K562 (cell line): ENCODE results near the gene SIDT2. TPM values are rescaled to one million over a fixed set of nuclear protein-coding genes. Genes with fewer than 3 reads are reported as not detected.

Experiments used
- ATF1 ChIP-seq, 2 experiments: fragments of 450-650 bp in 1 of 2; IDR thresholded peaks; 2 replicates each; pipeline ENCODE4 v1.6.1; 2016; ENCODE audit warnings: missing compliant biosample characterization in 1 of 2, missing genetic modification characterization in 1 of 2
- DPF2 ChIP-seq: fragments of 450-650 bp; IDR thresholded peaks from 2 replicates; pipeline ENCODE4 v1.6.1; 2016
- ETV1 ChIP-seq: fragments of 450-650 bp; conservative IDR thresholded peaks from 2 replicates; pipeline ENCODE4 v1.6.1; 2016; ENCODE audit warnings: missing genetic modification characterization, control low read depth, low read depth, missing compliant biosample characterization
- GATAD2B ChIP-seq: fragments of 450-650 bp; IDR thresholded peaks from 2 replicates; pipeline ENCODE4 v1.6.1; 2017; ENCODE audit warnings: mild to moderate bottlenecking, borderline replicate concordance
- HDAC8 ChIP-seq: fragments of 450-650 bp; IDR thresholded peaks from 2 replicates; pipeline ENCODE4 v1.6.1; 2016; ENCODE audit warnings: mild to moderate bottlenecking, missing genetic modification characterization, moderate library complexity, missing compliant biosample characterization
- NFIC ChIP-seq: fragments of 450-650 bp; IDR thresholded peaks from 2 replicates; pipeline ENCODE4 v1.6.1; 2017; ENCODE audit warnings: mild to moderate bottlenecking, inconsistent platforms
- NFIX ChIP-seq: fragments of 250-450 bp; sonication (Bioruptor Pico); IDR thresholded peaks from 2 replicates; pipeline ENCODE4 v1.4.0; 2020; ENCODE audit warnings: low read depth, mild to moderate bottlenecking, moderate library complexity
- RFX1 ChIP-seq: fragments of 450-650 bp; IDR thresholded peaks from 2 replicates; pipeline ENCODE4 v1.6.1; 2016; ENCODE audit warnings: mild to moderate bottlenecking, moderate library complexity
- SPI1 ChIP-seq: IDR thresholded peaks from 2 replicates; pipeline ENCODE4 v1.6.1; 2011; ENCODE audit warnings: low read depth, low read length, control low read depth, borderline replicate concordance
- ZBTB17 ChIP-seq: fragments of 450-650 bp; formaldehyde crosslinking; IDR thresholded peaks from 2 replicates; pipeline ENCODE4 v1.4.0; 2020; ENCODE audit warnings: mild to moderate bottlenecking
- ZFX ChIP-seq: sonication (generic); formaldehyde crosslinking; IDR thresholded peaks from 2 replicates; pipeline ENCODE4 v1.8.0; 2022; ENCODE audit warnings: mild to moderate bottlenecking, missing genetic modification reagents, moderate library complexity
- ZNF507 ChIP-seq: conservative IDR thresholded peaks from 2 replicates; pipeline ENCODE4 v1.6.1; 2017; ENCODE audit warnings: missing genetic modification characterization, missing compliant biosample characterization
- polyA plus RNA-seq, 8 experiments: library from polyadenylated mRNA; depleted of rRNA in 4 of 8; stranded (reverse) in 5 of 8; unstranded in 3 of 8; fragments of >200 nt; fragmentation: Nextera tagmentation in 2 of 8; fragmentation: Illumina TruSeq in 1 of 8; extraction: Ambion mirVana in 2 of 8; extraction: Trizol in 1 of 8; gene quantifications; 2 replicates each; pipeline versions ENCODE4 v1.2.1 to v1.2.3, GENCODE V29; 2011 to 2014; ENCODE audit warnings: inconsistent platforms in 1 of 8, missing spikeins in 1 of 8
- total RNA-seq, 7 experiments: library from RNA; depleted of rRNA in 6 of 7; stranded (reverse); fragments of >200 nt in 6 of 7; fragmentation: Illumina TruSeq in 2 of 7; extraction: Trizol in 2 of 7; gene quantifications; 2 replicates each; pipeline versions ENCODE4 v1.2.1 to v1.2.3, GENCODE V29; 2011 to 2021; ENCODE audit warnings: low replicate concordance in 1 of 7
- TF ChIP-seq, protein P1 (sequence below), 2 experiments: IDR thresholded peaks in 1 of 2; conservative IDR thresholded peaks in 1 of 2; 2 replicates each; pipeline ENCODE4 v1.6.1; 2016; ENCODE audit warnings: low read depth in 2 of 2, mild to moderate bottlenecking in 1 of 2, missing compliant biosample characterization in 1 of 2, missing genetic modification characterization in 1 of 2, moderate library complexity in 1 of 2

Gene SIDT2
- total and polyA plus RNA-seq, 9 of the 15 experiments (the other 6 are each of a cell fraction or from before 2014, with no cell fraction given), result 2.4 to 20.2 (median 6.5) TPM

DNA sequence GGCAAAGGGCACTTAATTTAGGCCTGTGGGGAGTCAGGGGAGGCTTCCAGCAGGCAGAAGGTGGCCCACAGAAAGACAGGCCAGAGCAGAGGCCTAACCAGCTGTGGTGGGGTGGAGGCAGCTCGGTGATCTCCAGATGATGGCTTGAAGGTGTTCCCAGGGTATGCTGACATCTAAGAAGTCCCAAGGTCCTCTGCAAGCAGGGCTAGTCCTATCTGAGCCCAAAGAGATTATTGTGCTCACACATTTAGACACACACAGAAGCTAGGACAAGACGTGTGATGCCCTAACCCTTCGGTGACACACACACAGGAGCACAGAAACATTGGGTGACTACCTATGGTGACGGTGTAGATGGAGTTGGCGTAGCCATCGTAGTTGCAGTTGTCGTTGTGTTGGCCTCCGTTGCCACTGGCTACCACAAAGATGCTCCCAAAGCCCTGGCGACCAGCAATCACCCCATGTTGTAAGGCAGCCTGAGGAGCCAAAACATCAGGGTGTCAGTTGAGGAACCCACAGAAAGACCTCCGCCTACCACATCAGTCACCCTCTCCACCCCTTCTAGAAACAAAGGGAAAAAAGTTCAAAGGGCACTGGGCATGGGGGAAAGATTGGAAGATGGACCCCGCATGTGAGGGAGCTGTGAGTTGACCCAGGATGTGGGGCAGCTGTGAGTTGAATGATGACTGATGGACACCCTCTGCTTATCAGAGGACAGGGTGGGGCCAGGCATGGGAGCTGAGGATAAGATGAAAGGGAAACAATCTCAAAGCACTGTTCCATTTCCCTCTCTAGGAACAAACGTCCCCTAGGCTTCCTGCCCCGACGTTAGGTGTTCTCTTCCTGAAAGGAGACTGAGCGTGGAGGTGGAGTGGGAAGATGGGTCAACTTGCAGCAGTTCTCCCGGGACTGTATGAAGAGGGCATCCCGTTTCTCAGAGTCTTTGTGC is 45.5 kb downstream of the SIDT2 start (continued):
- TF ChIP-seq, protein P1, sequence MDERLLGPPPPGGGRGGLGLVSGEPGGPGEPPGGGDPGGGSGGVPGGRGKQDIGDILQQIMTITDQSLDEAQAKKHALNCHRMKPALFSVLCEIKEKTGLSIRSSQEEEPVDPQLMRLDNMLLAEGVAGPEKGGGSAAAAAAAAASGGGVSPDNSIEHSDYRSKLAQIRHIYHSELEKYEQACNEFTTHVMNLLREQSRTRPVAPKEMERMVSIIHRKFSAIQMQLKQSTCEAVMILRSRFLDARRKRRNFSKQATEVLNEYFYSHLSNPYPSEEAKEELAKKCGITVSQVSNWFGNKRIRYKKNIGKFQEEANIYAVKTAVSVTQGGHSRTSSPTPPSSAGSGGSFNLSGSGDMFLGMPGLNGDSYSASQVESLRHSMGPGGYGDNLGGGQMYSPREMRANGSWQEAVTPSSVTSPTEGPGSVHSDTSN (CRISPR knock-in tag; IDR thresholded peaks at IDR 0.05; ENCODE audit: low read depth), result 0 out of 2 replicates have a peak, but pooled peaks have one; percentile 40
- TF ChIP-seq, protein P1 (tag; conservative IDR thresholded peaks at IDR 0.05; ENCODE audit: low read depth), result peak; percentile 92
- TF ChIP-seq NFIC, result peak; percentile 92
- no peak for TF ChIP-seq ZFX (CRISPR knock-in tag)
- no peak for TF ChIP-seq HDAC8
- TF ChIP-seq ZNF507 (tag), result no peak
- no peak for TF ChIP-seq ZBTB17 (CRISPR knock-in tag)
- no peak for TF ChIP-seq GATAD2B
- TF ChIP-seq NFIX (CRISPR knock-in tag), result no peak
- peak; percentile 81 for TF ChIP-seq RFX1
- TF ChIP-seq SPI1, result peak; percentile 38; the same call in 1 of the 2 replicates
- TF ChIP-seq DPF2, result peak; percentile 94
- TF ChIP-seq ATF1 (CRISPR knock-in tag; IDR thresholded peaks at IDR 0.05), result no peak
- no peak for TF ChIP-seq ATF1 (tag; IDR thresholded peaks at IDR 0.05)
- peak; percentile 67 for TF ChIP-seq ETV1 (tag)
